ENCODE data around the gene MRTO4.
"Not testable (repeated sequence)": the region's sequence is repeated elsewhere in the genome, so short reads cannot be mapped to it uniquely, and the experiment has no call there.

- not testable (repeated sequence) for TF ChIP-seq CTCF (IDR thresholded peaks at IDR 0.05); ZFX (IDR thresholded peaks at IDR 0.05; ENCODE audit: borderline replicate concordance)
These were observed 37.0 kb downstream of the MRTO4 start, which contains the start of gene AKR7A3 for GRCh38 chr1:19288324-19289241.

Data from 22Rv1 (cell line).